Smooth muscle cell (in vitro differentiated cells): ENCODE results near the gene EXD3. TPM values are rescaled to one million over a fixed set of nuclear protein-coding genes. Genes with fewer than 3 reads are reported as not detected.

Experiments used
- DNase-seq: peaks from one replicate; lab custom pipeline; 2025; ENCODE audit not compliant: unreplicated experiment; lab: John Stamatoyannopoulos, UW
- H2AFZ ChIP-seq: fragments of 200-600 bp; sonication (generic); 2 replicates; pipeline ENCODE4 v1.6.0; 2016; ENCODE audit warnings: antibody characterized with exemption, low read depth, mild to moderate bottlenecking
- H3F3A ChIP-seq: fragments of 200-600 bp; sonication (generic); 2 replicates; pipeline ENCODE4 v1.6.0; 2017; ENCODE audit warnings: antibody characterized with exemption, low read depth
- H3K27ac ChIP-seq: fragments of 200-600 bp; sonication (generic); 2 replicates; pipeline ENCODE4 v1.5.1; 2016; ENCODE audit warnings: low read depth, mild to moderate bottlenecking
- H3K27me3 ChIP-seq: fragments of 200-600 bp; sonication (generic); 2 replicates; pipeline ENCODE4 v1.6.1; 2016; ENCODE audit warnings: low read depth, mild to moderate bottlenecking
- H3K36me3 ChIP-seq: fragments of 200-600 bp; sonication (generic); 2 replicates; pipeline ENCODE4 v1.5.1; 2016; ENCODE audit warnings: low read depth
- H3K4me1 ChIP-seq: fragments of 200-600 bp; sonication (generic); 2 replicates; pipeline ENCODE4 v1.5.1; 2016; ENCODE audit warnings: low read depth
- H3K4me2 ChIP-seq: fragments of 200-600 bp; sonication (generic); 2 replicates; pipeline ENCODE4 v1.6.0; 2016; ENCODE audit warnings: mild to moderate bottlenecking
- H3K4me3 ChIP-seq: fragments of 200-600 bp; sonication (generic); 2 replicates; pipeline ENCODE4 v1.5.1; 2016; ENCODE audit warnings: mild to moderate bottlenecking
- H3K79me2 ChIP-seq: fragments of 200-600 bp; sonication (generic); 2 replicates; pipeline ENCODE4 v1.6.0; 2016; ENCODE audit warnings: low read depth, mild to moderate bottlenecking
- H3K9ac ChIP-seq: fragments of 200-600 bp; sonication (generic); 2 replicates; pipeline ENCODE4 v1.6.0; 2016; ENCODE audit warnings: low read depth
- H3K9me3 ChIP-seq: fragments of 200-600 bp; sonication (generic); replicated peaks from 2 replicates; pipeline ENCODE4 v1.5.1; 2016; ENCODE audit warnings: low read depth
- H4K20me1 ChIP-seq: fragments of 200-600 bp; sonication (generic); 2 replicates; pipeline ENCODE4 v1.6.0; 2016; ENCODE audit warnings: low read depth
- CTCF ChIP-seq: fragments of 200-600 bp; sonication (generic); IDR thresholded peaks from 2 replicates; pipeline ENCODE4 v1.5.1; 2017; ENCODE audit warnings: borderline replicate concordance, mild to moderate bottlenecking, antibody characterized with exemption; ENCODE audit not compliant: insufficient read depth, poor library complexity, severe bottlenecking
- WGBS: methylation state at CpG from one replicate; pipeline ENCODE4 v1.1.7; 2016; ENCODE audit warnings: low lambda C conversion rate; 5-methylcytosine and 5-hydroxymethylcytosine counted together
- polyA plus RNA-seq: library from polyadenylated mRNA; unstranded; fragments of >200 nt; fragmentation: Nextera tagmentation; extraction: Ambion mirVana; gene quantifications from 2 replicates; pipeline ENCODE4 v1.2.1, GENCODE V29; 2016
- total RNA-seq: library from RNA; depleted of rRNA; stranded (reverse); fragments of >200 nt; gene quantifications from 2 replicates; pipeline ENCODE4 v1.2.3, GENCODE V29; 2014

EXD3 gene
- total and polyA plus RNA-seq, 2 experiments from 2014 or later = 3.1 to 15.7 TPM

- Histone ChIP-seq H3F3A (no peaks in the 10 kb centered on the region), H4K20me1 (peaks cover 12% of the 10 kb centered on the region), H3K4me2 (no peak overlapping the region), H2AFZ (no peak overlapping the region), H3K4me1 (peaks cover 11% of the 10 kb centered on the region), H3K36me3 (no peaks in the 10 kb centered on the region), H3K79me2 (peaks cover 6% of the 10 kb centered on the region), H3K9me3 (no peaks in the 10 kb centered on the region), H3K4me3 (no peak overlapping the region), H3K9ac (no peak overlapping the region), H3K27ac (no peak overlapping the region), H3K27me3 (no peaks in the 10 kb centered on the region)
- TF ChIP-seq CTCF = no peak
- no peak for DNase-seq
- WGBS = 89% methylated on average over 12 of the region's 12 CpGs
Observed at GRCh38 chr9:137456061-137456863, 33.3 kb upstream of the EXD3 start.

- 90% methylated on average over 18 of the region's 18 CpGs for whole genome bisulfite sequencing
- no peak overlapping the region for H3K4me3 ChIP-seq
- H2AFZ ChIP-seq = no peak overlapping the region
- no peaks in the 10 kb centered on the region for H3K9me3 ChIP-seq
- no peak for TF ChIP-seq CTCF
- peaks cover 11% of the 10 kb centered on the region for H3K4me1 ChIP-seq
- no peak for DNase-seq
- H3K9ac ChIP-seq = no peak overlapping the region
- H3K27me3 ChIP-seq = no peaks in the 10 kb centered on the region
- H4K20me1 ChIP-seq = peaks cover 12% of the 10 kb centered on the region
- no peak overlapping the region for H3K4me2 ChIP-seq
- no peaks in the 10 kb centered on the region for H3K36me3 ChIP-seq
- peaks cover 6% of the 10 kb centered on the region for H3K79me2 ChIP-seq
- no peak overlapping the region for H3K27ac ChIP-seq
- no peaks in the 10 kb centered on the region for H3F3A ChIP-seq
Observed at GRCh38 chr9:137455359-137455991, 32.5 kb upstream of the EXD3 start.

- no peak for DNase-seq
- H3K27ac ChIP-seq = no peak overlapping the region
- peak overlapping the region; percentile 44 for H3K4me2 ChIP-seq
- no peak overlapping the region for H2AFZ ChIP-seq
- H3K79me2 ChIP-seq = peaks cover 6% of the 10 kb centered on the region
- H3K4me1 ChIP-seq = peaks cover 11% of the 10 kb centered on the region
- WGBS = 63% methylated on average over 30 of the region's 30 CpGs
- H3K36me3 ChIP-seq = no peaks in the 10 kb centered on the region
- no peaks in the 10 kb centered on the region for H3F3A ChIP-seq
- H3K9ac ChIP-seq = no peak overlapping the region
- H4K20me1 ChIP-seq = peaks cover 12% of the 10 kb centered on the region
- no peak for TF ChIP-seq CTCF
- H3K9me3 ChIP-seq = no peaks in the 10 kb centered on the region
- H3K4me3 ChIP-seq = no peak overlapping the region
- H3K27me3 ChIP-seq = no peaks in the 10 kb centered on the region
Observed at GRCh38 chr9:137454597-137455358, 31.8 kb upstream of the EXD3 start.
